ENCODE results near the gene WDR12. TPM values are rescaled to one million over a fixed set of nuclear protein-coding genes. Genes with fewer than 3 reads are reported as not detected.
A peak's percentile ranks its signal among the peaks of the same experiment; 100 is the strongest.
"Not testable (repeated sequence)": the region's sequence is repeated elsewhere in the genome, so short reads cannot be mapped to it uniquely, and the experiment has no call there.

WDR12 gene
- 117 and 118 TPM in 2 replicates for total RNA-seq (2022)
- Bru-seq, nascent RNA: percentile 82 among the genes with signal in this experiment
- percentile 85 among the genes with signal in this experiment for BruChase-seq, experiment 1, labeled RNA remaining after a 2-hour chase
- percentile 87 among the genes with signal in this experiment for BruChase-seq, experiment 2, labeled RNA remaining after a 6-hour chase
- long read RNA-seq, full-length matches to known transcripts: 142 of 158 reads
- long read RNA-seq, partial matches to known transcripts: 5 of 158 reads
- long read RNA-seq, other reads (novel, unspliced or antisense): 11 of 158 reads

DNA sequence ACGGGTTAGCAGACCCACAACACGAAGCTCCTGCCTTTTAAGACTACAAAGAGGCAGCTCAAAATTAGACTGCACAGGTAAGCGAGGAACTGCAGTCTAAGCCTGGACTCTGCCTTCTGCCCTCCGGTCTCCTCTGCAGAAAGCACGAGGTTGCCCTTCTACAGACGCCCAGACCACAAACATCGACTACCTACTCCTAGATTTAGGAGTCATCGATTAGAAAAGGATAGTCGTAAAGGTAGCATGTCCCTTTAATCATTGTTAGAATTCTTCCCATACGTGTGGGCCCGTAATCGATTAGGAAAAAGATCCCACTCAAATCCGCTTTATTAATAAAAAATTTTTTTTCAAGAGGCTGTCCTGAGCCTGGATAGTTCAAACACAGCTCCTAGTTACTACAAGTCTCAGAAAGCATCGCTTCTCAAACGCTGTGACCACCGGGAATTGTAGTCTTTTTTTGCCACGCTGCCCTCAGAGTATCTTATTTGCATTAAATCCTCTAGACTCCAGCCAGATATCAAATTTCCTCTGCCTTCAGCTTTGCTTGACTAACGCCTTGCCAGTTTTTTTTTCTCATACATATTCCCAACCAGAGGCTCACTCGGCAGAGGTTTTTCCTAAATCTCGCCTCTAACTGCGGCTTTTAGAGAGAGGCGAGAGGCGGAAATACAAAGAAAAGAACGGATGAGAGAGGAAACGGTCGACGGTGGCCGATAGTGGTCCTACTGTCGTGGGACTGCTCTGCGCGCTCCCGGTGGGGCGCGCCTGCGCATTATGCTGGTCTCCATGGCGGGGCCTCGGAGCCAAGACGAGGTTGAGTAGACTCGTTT lies at the start of gene WDR12, which contains the start of gene CARF:
Gene WDR12, minus strand, starts transcription at position 162 of the 830 bp plus-strand sequence. CDS start 197 bp downstream, outside the sequence.
Gene CARF, plus strand, starts transcription at position 764 of the 830 bp plus-strand sequence. CDS start 29,628 bp downstream, outside the sequence.
- H3K4me1 Mint-ChIP-seq (ENCODE audit: low read depth, unreplicated experiment): peaks cover 12% of the 10 kb centered on the region
- 0 out of 2 replicates have a peak, but pooled peaks cover 8% of the 10 kb centered on the region for H3K4me1 ChIP-seq
- H3K9me3 Mint-ChIP-seq (ENCODE audit: unreplicated experiment): no peaks in the 10 kb centered on the region
- H3K9me3 ChIP-seq: no peaks in the 10 kb centered on the region
- intact Hi-C loops (cut with micrococcal nuclease; ENCODE audit: unreplicated experiment): loop anchor here (1.0 to 10.0 kb wide), 4 partner anchors 91 to 326 kb away; partner anchors contain the start of genes CYP20A1 and NBEAL1
- no peaks in the 10 kb centered on the region for H3K36me3 ChIP-seq (ENCODE audit: control insufficient read depth, insufficient read depth, low read length)
- H3K4me3 Mint-ChIP-seq (ENCODE audit: unreplicated experiment): peak within 1 kb of the TSS; percentile 97
- peak within 1 kb of the TSS; percentile 92 for H3K27ac Mint-ChIP-seq (ENCODE audit: unreplicated experiment)
- ChIA-PET POLR2A (interaction anchor here (0.6 to 1.3 kb wide), 4 partner anchors 41 to 150 kb away, joined by 3 to 6 read pairs (median 4); partner anchors contain the start of gene NBEAL1), CTCF (no interaction called here)
- no peaks in the 10 kb centered on the region for H3K27me3 Mint-ChIP-seq (ENCODE audit: insufficient read depth, unreplicated experiment)
- peaks cover 17% of the 10 kb centered on the region for H3K36me3 Mint-ChIP-seq (ENCODE audit: insufficient read depth, unreplicated experiment)
- BruUV-seq (replicated peaks): no TSS peak
- TF ChIP-seq, protein P1, sequence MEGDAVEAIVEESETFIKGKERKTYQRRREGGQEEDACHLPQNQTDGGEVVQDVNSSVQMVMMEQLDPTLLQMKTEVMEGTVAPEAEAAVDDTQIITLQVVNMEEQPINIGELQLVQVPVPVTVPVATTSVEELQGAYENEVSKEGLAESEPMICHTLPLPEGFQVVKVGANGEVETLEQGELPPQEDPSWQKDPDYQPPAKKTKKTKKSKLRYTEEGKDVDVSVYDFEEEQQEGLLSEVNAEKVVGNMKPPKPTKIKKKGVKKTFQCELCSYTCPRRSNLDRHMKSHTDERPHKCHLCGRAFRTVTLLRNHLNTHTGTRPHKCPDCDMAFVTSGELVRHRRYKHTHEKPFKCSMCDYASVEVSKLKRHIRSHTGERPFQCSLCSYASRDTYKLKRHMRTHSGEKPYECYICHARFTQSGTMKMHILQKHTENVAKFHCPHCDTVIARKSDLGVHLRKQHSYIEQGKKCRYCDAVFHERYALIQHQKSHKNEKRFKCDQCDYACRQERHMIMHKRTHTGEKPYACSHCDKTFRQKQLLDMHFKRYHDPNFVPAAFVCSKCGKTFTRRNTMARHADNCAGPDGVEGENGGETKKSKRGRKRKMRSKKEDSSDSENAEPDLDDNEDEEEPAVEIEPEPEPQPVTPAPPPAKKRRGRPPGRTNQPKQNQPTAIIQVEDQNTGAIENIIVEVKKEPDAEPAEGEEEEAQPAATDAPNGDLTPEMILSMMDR (IDR thresholded peaks at IDR 0.05; ENCODE audit: insufficient read depth in 1 of 2, low read depth in 1 of 2, low read length in 1 of 2, severe bottlenecking in 1 of 2, unreplicated experiment in 1 of 2): no peak
- peak within 1 kb of the TSS; percentile 55 for H3K4me3 ChIP-seq (ENCODE audit: low read depth, low read length)
- peak; percentile 93 for DNase-seq
- H3K27me3 ChIP-seq (replicated peaks; ENCODE audit: control insufficient read depth, insufficient read depth, low read length): no peaks in the 10 kb centered on the region

DNA sequence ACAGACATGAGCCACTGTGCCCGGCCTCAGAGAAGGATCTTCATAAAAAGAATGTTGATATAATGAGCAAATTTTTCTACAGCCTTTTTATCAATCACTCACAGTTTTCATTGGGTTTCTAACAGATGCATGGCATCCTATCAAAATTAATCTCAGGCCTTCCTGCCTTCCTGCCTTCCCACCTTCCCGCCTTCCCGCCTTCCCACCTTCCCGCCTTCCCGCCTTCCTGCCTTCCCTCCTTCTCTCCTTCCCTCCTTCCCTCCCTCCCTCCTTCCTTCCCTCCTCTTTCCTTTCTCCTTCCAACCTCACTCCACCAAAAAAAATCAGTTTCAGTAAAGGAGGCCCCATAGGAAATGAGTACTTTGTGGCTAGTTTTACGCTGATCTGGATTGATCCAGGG lies 49.1 kb upstream of the WDR12 start:
- Histone ChIP-seq H3K4me3 (ENCODE audit: low read depth, low read length) (no peak overlapping the region), H3K36me3 (ENCODE audit: control insufficient read depth, insufficient read depth, low read length) (no peaks in the 10 kb centered on the region), H3K27me3 (replicated peaks; ENCODE audit: control insufficient read depth, insufficient read depth, low read length) (no peaks in the 10 kb centered on the region), H3K4me1 (no peaks in the 10 kb centered on the region; the same call in 1 of the 2 replicates), H3K9me3 (no peaks in the 10 kb centered on the region)
- Mint-ChIP-seq H3K36me3 (ENCODE audit: insufficient read depth, unreplicated experiment) (no peaks in the 10 kb centered on the region), H3K27me3 (ENCODE audit: insufficient read depth, unreplicated experiment) (no peaks in the 10 kb centered on the region), H3K27ac (ENCODE audit: unreplicated experiment) (no peak overlapping the region), H3K4me1 (ENCODE audit: low read depth, unreplicated experiment) (peaks cover 6% of the 10 kb centered on the region), H3K9me3 (ENCODE audit: unreplicated experiment) (no peaks in the 10 kb centered on the region), H3K4me3 (ENCODE audit: unreplicated experiment) (no peak overlapping the region)
- TF ChIP-seq, protein P1 (IDR thresholded peaks at IDR 0.05; ENCODE audit: insufficient read depth in 1 of 2, low read depth in 1 of 2, low read length in 1 of 2, severe bottlenecking in 1 of 2, unreplicated experiment in 1 of 2): no peak
- POLR2A ChIA-PET: no interaction called here
- BruUV-seq (replicated peaks): no TSS peak
- DNase-seq: no peak
- CTCF ChIA-PET: no interaction called here
- intact Hi-C loops (cut with micrococcal nuclease; ENCODE audit: unreplicated experiment): no loop called here

DNA sequence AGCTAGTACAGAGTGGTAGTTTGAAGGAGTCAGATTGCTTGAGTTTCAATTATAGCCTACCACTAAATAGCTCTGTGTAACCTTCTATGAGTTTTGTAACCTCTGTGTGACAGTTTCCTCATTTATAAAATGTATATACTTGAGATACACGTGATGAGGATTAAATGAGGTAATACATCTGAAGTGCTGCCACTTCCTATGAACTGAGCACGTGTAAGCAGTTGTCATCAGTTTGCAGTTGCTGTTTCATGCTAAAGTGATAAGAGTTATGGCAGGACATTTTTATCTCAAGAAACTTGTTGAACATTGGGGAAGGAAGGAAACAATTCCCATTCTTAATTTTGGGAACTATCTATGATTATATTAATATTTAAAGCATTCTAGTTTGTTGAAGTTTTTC lies 39.1 kb upstream of the WDR12 start:
- Histone ChIP-seq H3K27me3 (replicated peaks; ENCODE audit: control insufficient read depth, insufficient read depth, low read length) (no peaks in the 10 kb centered on the region), H3K4me3 (ENCODE audit: low read depth, low read length) (no peak overlapping the region), H3K9me3 (peaks cover 4% of the 10 kb centered on the region), H3K4me1 (no peaks in the 10 kb centered on the region), H3K36me3 (ENCODE audit: control insufficient read depth, insufficient read depth, low read length) (no peaks in the 10 kb centered on the region)
- intact Hi-C loops (cut with micrococcal nuclease; ENCODE audit: unreplicated experiment): no loop called here
- ChIA-PET CTCF (no interaction called here), POLR2A (no interaction called here)
- Mint-ChIP-seq H3K27me3 (ENCODE audit: insufficient read depth, unreplicated experiment) (no peaks in the 10 kb centered on the region), H3K36me3 (ENCODE audit: insufficient read depth, unreplicated experiment) (no peaks in the 10 kb centered on the region), H3K9me3 (ENCODE audit: unreplicated experiment) (peaks cover 27% of the 10 kb centered on the region), H3K4me3 (ENCODE audit: unreplicated experiment) (no peak overlapping the region), H3K27ac (ENCODE audit: unreplicated experiment) (no peak overlapping the region), H3K4me1 (ENCODE audit: low read depth, unreplicated experiment) (peaks cover under 1% of the 10 kb centered on the region)
- DNase-seq: no peak
- TF ChIP-seq, protein P1 (IDR thresholded peaks at IDR 0.05; ENCODE audit: insufficient read depth in 1 of 2, low read depth in 1 of 2, low read length in 1 of 2, severe bottlenecking in 1 of 2, unreplicated experiment in 1 of 2): no peak
- no TSS peak for BruUV-seq (replicated peaks)

DNA sequence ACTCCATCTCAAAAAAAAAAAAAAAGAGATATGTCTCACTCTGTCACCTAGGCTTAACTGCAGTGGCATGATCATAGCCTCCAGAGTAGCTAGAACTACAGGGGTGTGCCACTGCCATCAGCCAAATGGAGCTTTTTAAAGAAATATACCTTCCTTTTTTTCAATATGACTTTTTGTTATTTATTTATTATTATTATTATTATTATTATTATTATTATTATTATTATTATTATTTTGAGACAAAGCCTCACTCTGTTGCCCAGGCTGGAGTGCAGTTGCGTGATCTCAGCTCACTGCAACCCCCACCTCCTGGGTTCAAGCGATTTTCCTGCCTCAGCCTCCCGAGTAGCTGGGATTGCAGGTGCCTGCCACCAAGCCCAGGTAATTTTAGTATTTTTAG lies 37.9 kb upstream of the WDR12 start:
- DNase-seq; CTCF ChIA-PET; H3K4me1 ChIP-seq; H3K27me3 Mint-ChIP-seq (ENCODE audit: insufficient read depth, unreplicated experiment); H3K4me3 ChIP-seq (ENCODE audit: low read depth, low read length); H3K9me3 ChIP-seq; H3K36me3 ChIP-seq (ENCODE audit: control insufficient read depth, insufficient read depth, low read length); H3K27ac Mint-ChIP-seq (ENCODE audit: unreplicated experiment); H3K36me3 Mint-ChIP-seq (ENCODE audit: insufficient read depth, unreplicated experiment); intact Hi-C loops (cut with micrococcal nuclease; ENCODE audit: unreplicated experiment); H3K27me3 ChIP-seq (replicated peaks; ENCODE audit: control insufficient read depth, insufficient read depth, low read length); H3K4me3 Mint-ChIP-seq (ENCODE audit: unreplicated experiment); H3K4me1 Mint-ChIP-seq (ENCODE audit: low read depth, unreplicated experiment); BruUV-seq (replicated peaks): not testable (repeated sequence)
- POLR2A ChIA-PET: interaction anchor here (0.7 kb wide), 1 partner anchor 365 kb away, joined by 4 read pairs; no protein-coding TSS in a partner anchor
- peaks cover 35% of the 10 kb centered on the region for H3K9me3 Mint-ChIP-seq (ENCODE audit: unreplicated experiment)
